SK-N-SH treated with all-trans-retinoic acid at 6 μM for 48 hours (cell line): ENCODE measurements around the gene MRPS6.

Source experiments
- ZFP30 ChIP-seq: fragments of 450-650 bp; formaldehyde crosslinking; IDR thresholded peaks from 2 replicates; pipeline ENCODE4 v1.5.0; 2022; ENCODE audit warnings: mild to moderate bottlenecking, moderate library complexity
- TF ChIP-seq, protein P1 (sequence below): fragments of 250-450 bp; sonication (Bioruptor Pico); IDR thresholded peaks from 2 replicates; pipeline ENCODE4 v1.5.1; 2021; ENCODE audit warnings: mild to moderate bottlenecking, moderate library complexity

DNA sequence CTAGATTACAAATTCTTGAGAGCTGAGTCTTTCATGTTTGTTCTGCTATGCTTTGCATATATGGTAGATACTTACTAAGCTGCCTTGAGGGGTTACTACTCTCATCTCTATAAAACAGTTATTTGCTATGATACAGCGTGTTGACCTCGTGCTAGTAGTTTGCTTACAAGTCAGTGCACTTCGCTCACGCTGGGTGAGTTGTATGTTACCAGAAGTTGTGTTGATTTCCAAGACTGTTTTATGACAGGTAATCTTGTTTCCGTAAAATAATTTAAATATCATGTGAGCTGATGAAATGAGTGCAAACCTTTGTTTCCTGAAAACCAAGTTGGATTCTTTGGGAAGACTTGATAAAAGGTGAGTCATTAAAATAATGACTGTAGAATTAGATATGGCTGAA, 7.3 kb downstream of the MRPS6 start:
- TF ChIP-seq, protein P1, sequence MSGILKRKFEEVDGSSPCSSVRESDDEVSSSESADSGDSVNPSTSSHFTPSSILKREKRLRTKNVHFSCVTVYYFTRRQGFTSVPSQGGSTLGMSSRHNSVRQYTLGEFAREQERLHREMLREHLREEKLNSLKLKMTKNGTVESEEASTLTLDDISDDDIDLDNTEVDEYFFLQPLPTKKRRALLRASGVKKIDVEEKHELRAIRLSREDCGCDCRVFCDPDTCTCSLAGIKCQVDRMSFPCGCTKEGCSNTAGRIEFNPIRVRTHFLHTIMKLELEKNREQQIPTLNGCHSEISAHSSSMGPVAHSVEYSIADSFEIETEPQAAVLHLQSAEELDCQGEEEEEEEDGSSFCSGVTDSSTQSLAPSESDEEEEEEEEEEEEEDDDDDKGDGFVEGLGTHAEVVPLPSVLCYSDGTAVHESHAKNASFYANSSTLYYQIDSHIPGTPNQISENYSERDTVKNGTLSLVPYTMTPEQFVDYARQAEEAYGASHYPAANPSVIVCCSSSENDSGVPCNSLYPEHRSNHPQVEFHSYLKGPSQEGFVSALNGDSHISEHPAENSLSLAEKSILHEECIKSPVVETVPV (CRISPR knock-in tag): no peak
- TF ChIP-seq ZFP30 (CRISPR knock-in tag): no peak
